ENCODE results near the gene MED13L.

Gene MED13L

DNA sequence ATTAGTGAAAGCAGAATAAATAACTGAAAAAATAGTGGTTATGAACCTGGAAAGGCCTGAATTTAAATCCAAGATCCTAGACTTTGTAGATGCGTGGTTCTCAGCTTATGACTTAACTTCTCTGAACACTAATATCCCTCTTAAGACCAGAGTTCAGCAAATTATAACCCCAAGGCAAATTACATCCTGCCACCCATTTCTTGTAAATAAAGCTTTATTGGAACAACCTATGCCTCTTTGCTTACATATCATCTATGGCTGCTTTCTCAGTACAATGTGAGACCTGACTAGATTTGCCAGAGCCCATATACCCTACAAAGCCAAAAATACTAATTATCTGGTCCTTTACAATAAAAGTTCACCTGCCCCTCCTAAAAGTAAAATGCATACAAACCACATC, 199.1 kb downstream of the MED13L start:
- Histone ChIP-seq H3K36me3 (ENCODE audit: control insufficient read depth, insufficient read depth, low read length) (no peaks in the 10 kb centered on the region), H3K27me3 (ENCODE audit: control insufficient read depth, insufficient read depth, low read length) (no peaks in the 10 kb centered on the region), H3K4me3 (ENCODE audit: low read length) (no peak overlapping the region), H3K9me3 (ENCODE audit: control insufficient read depth, insufficient read depth, low read length) (no peaks in the 10 kb centered on the region), H3K4me1 (ENCODE audit: control insufficient read depth, insufficient read depth, low read length) (no peaks in the 10 kb centered on the region), H3K27ac (ENCODE audit: low read length) (no peak overlapping the region)
- no peak for DNase-seq (ENCODE audit: low read depth, low spot score)
- WGBS (ENCODE audit: insufficient coverage, insufficient read length): no CpG with 5 or more reads among the region's 1 CpG

DNA sequence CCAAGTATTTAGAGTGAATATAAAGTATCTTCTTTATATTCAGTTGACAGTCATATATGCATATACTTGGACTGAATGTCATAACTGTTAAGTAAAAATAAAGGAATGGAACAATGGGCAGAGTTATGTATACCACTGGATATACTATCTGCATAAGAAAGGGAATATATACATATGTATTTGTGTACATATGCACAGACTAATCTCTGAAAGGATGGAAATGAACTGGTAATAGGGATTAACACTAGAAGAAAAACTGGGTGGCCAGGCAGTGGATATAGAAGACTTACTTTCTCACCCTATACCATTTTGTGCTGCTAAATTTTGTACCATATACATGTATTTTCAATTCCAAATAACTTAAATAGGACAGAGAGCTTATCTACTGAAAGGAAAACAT, 200.1 kb downstream of the MED13L start:
- H3K4me1 ChIP-seq (ENCODE audit: control insufficient read depth, insufficient read depth, low read length): no peaks in the 10 kb centered on the region
- no peak for DNase-seq (ENCODE audit: low read depth, low spot score)
- no peak overlapping the region for H3K4me3 ChIP-seq (ENCODE audit: low read length)

DNA sequence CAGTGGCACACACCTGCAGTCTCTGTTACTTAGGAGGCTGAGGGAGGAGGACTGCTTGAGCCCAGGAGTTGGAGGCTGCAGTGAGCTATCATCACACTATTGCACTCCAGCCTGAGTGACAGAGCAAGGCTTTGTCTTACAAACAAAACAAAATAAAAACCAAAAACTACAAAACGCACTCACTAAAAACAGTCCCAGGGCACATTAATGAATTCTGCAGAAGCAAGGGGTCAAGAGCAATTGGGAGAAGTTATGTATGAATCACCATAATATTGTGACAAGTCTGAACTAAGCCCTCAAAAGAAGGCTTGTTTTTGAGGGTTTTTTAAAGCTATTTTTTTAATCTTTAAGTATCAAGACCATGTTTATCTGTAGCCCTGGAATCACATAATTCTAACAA, 201.1 kb downstream of the MED13L start:
- Histone ChIP-seq H3K27ac (ENCODE audit: low read length) (no peak overlapping the region), H3K4me3 (ENCODE audit: low read length) (no peak overlapping the region), H3K9me3 (ENCODE audit: control insufficient read depth, insufficient read depth, low read length) (no peaks in the 10 kb centered on the region), H3K36me3 (ENCODE audit: control insufficient read depth, insufficient read depth, low read length) (no peaks in the 10 kb centered on the region), H3K27me3 (ENCODE audit: control insufficient read depth, insufficient read depth, low read length) (no peaks in the 10 kb centered on the region), H3K4me1 (ENCODE audit: control insufficient read depth, insufficient read depth, low read length) (no peaks in the 10 kb centered on the region)
- no peak for DNase-seq (ENCODE audit: low read depth, low spot score)
- no CpG with 5 or more reads among the region's 1 CpG for whole genome bisulfite sequencing (ENCODE audit: insufficient coverage, insufficient read length)

More for the DNA sequence above, 200.1 kb downstream of the MED13L start:
- no peak overlapping the region for H3K27ac ChIP-seq (ENCODE audit: low read length)
- H3K36me3 ChIP-seq (ENCODE audit: control insufficient read depth, insufficient read depth, low read length): no peaks in the 10 kb centered on the region
- H3K27me3 ChIP-seq (ENCODE audit: control insufficient read depth, insufficient read depth, low read length): no peaks in the 10 kb centered on the region
- H3K9me3 ChIP-seq (ENCODE audit: control insufficient read depth, insufficient read depth, low read length): no peaks in the 10 kb centered on the region

DNA sequence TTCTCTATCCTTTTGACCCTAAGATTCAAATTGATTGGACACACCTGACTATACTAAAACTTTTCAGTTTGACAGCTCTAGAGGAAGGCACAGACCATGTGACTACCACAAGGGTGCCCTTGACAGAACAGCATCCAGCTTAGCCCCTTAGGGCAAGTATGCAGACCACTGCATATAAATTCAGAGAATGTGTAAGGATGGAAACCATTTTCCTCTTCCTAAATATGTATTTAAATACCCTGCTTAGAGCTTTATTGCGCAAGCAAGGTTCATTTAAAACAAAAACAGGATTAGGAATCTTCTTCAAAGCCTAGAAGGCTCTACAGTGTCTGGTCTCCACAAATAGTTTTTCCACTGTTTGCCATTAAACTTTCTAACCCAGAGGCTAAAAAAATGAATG, 202.8 kb downstream of the MED13L start:
- DNase-seq (ENCODE audit: low read depth, low spot score): no peak
- no peaks in the 10 kb centered on the region for H3K36me3 ChIP-seq (ENCODE audit: control insufficient read depth, insufficient read depth, low read length)
- no peak overlapping the region for H3K4me3 ChIP-seq (ENCODE audit: low read length)
- no peak overlapping the region for H3K27ac ChIP-seq (ENCODE audit: low read length)
- WGBS (ENCODE audit: insufficient coverage, insufficient read length): no CpG with 5 or more reads among the region's 1 CpG
- H3K27me3 ChIP-seq (ENCODE audit: control insufficient read depth, insufficient read depth, low read length): no peaks in the 10 kb centered on the region
- no peaks in the 10 kb centered on the region for H3K9me3 ChIP-seq (ENCODE audit: control insufficient read depth, insufficient read depth, low read length)
- H3K4me1 ChIP-seq (ENCODE audit: control insufficient read depth, insufficient read depth, low read length): no peaks in the 10 kb centered on the region

DNA sequence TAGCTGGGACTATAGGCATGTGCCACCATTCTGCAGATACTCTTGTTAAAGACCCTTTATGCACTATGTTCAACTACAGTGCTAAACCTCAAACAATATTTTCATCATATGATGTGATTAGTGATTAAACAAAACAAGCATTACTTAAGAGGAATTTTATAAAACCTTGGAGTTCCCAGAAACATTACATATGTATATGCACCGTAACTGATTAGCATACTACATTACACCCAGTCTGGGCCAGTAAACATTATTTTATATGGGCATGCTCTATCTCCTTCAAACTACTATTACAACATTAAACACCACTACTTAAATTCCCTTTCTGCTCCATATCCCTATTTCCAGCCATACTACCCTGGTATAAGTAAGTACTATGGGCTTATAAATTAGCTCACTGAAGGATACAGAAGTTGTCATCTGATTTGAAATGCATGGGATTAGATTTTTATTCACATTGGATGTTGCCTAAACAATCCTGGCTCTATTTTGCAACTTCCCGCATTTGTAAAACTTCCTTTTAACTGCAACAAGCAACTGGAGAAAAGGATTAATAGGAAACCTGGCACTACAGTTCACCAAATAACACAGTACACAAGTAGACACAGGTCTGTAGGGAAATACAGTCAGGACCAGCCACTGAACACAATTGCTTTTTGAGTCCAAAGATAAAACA, 205.8 kb downstream of the MED13L start:
- no CpG with 5 or more reads among the region's 2 CpGs for WGBS (ENCODE audit: insufficient coverage, insufficient read length)
- no peaks in the 10 kb centered on the region for H3K9me3 ChIP-seq (ENCODE audit: control insufficient read depth, insufficient read depth, low read length)
- no peak for DNase-seq (ENCODE audit: low read depth, low spot score)
- H3K4me3 ChIP-seq (ENCODE audit: low read length): no peak overlapping the region
- H3K27me3 ChIP-seq (ENCODE audit: control insufficient read depth, insufficient read depth, low read length): no peaks in the 10 kb centered on the region
- no peaks in the 10 kb centered on the region for H3K36me3 ChIP-seq (ENCODE audit: control insufficient read depth, insufficient read depth, low read length)
- no peak overlapping the region for H3K27ac ChIP-seq (ENCODE audit: low read length)
- H3K4me1 ChIP-seq (ENCODE audit: control insufficient read depth, insufficient read depth, low read length): no peaks in the 10 kb centered on the region

DNA sequence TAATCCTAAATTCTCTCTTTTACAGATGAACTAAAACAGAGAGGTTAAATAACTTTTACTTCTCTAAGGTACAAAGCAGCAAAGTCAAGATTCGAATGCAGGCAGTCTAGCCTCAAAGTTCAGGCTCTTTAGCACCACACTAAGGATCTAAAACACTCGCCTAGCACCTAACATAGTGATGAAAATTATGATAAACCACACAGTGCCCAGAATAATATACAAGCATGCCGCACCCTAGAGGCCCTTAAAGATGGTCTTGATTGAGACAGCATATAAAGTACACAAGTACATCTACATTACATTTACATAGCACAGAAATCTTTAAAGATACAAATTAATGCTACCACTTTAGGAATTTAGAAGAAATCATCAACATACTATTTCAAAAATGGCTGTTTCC, 207.0 kb downstream of the MED13L start:
- H3K4me1 ChIP-seq (ENCODE audit: control insufficient read depth, insufficient read depth, low read length): no peaks in the 10 kb centered on the region
- H3K4me3 ChIP-seq (ENCODE audit: low read length): no peak overlapping the region
- H3K9me3 ChIP-seq (ENCODE audit: control insufficient read depth, insufficient read depth, low read length): no peaks in the 10 kb centered on the region
- H3K36me3 ChIP-seq (ENCODE audit: control insufficient read depth, insufficient read depth, low read length): no peaks in the 10 kb centered on the region
- H3K27ac ChIP-seq (ENCODE audit: low read length): no peak overlapping the region
- no peak for DNase-seq (ENCODE audit: low read depth, low spot score)
- no CpG with 5 or more reads among the region's 3 CpGs for WGBS (ENCODE audit: insufficient coverage, insufficient read length)
- no peaks in the 10 kb centered on the region for H3K27me3 ChIP-seq (ENCODE audit: control insufficient read depth, insufficient read depth, low read length)

DNA sequence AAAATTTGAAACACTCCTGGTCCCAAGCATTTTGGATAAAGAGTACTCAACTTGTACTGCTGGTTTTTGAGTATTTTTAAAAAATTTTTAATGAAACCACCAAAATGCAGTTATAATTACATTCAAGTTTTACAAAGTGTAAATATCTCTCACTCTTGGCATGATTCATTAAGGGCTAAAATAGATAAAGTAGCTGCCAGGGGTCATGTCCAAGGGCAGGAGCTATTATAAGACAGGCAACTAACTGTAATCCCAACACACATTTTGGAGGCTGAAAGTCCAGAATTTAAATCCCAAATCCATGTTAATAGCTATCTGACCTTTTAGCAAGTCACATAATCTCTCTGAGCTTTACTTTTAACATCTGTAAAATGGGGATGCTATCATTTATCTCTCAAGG, 207.6 kb downstream of the MED13L start:
- no peak overlapping the region for H3K27ac ChIP-seq (ENCODE audit: low read length)
- no peak overlapping the region for H3K4me3 ChIP-seq (ENCODE audit: low read length)
- H3K36me3 ChIP-seq (ENCODE audit: control insufficient read depth, insufficient read depth, low read length): no peaks in the 10 kb centered on the region
- H3K4me1 ChIP-seq (ENCODE audit: control insufficient read depth, insufficient read depth, low read length): no peaks in the 10 kb centered on the region
- no peaks in the 10 kb centered on the region for H3K9me3 ChIP-seq (ENCODE audit: control insufficient read depth, insufficient read depth, low read length)
- no peak for DNase-seq (ENCODE audit: low read depth, low spot score)
- H3K27me3 ChIP-seq (ENCODE audit: control insufficient read depth, insufficient read depth, low read length): no peaks in the 10 kb centered on the region

DNA sequence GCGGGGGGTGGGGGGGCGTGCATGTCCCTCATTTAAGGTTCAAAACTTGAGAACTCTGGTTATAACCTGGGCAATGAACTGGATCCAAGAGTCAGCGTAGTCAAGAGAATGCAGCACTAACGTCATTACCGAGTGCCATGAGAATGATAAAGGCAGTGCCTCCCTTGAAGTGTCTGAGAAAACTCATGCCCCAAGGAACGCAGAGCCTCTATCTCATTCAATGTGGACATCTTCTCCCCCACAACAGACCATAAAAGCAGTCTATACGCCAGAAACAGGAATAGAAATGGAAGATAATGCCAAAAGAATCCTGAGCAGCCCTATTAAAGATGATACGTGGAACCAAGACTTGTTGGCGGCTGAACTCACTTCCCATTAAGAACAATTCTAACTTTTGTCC, 208.6 kb downstream of the MED13L start:
- Histone ChIP-seq H3K27ac (ENCODE audit: low read length) (no peak overlapping the region), H3K27me3 (ENCODE audit: control insufficient read depth, insufficient read depth, low read length) (no peaks in the 10 kb centered on the region), H3K4me3 (ENCODE audit: low read length) (no peak overlapping the region), H3K4me1 (ENCODE audit: control insufficient read depth, insufficient read depth, low read length) (no peaks in the 10 kb centered on the region), H3K9me3 (ENCODE audit: control insufficient read depth, insufficient read depth, low read length) (no peaks in the 10 kb centered on the region), H3K36me3 (ENCODE audit: control insufficient read depth, insufficient read depth, low read length) (no peaks in the 10 kb centered on the region)
- WGBS (ENCODE audit: insufficient coverage, insufficient read length): no CpG with 5 or more reads among the region's 9 CpGs
- no peak for DNase-seq (ENCODE audit: low read depth, low spot score)

DNA sequence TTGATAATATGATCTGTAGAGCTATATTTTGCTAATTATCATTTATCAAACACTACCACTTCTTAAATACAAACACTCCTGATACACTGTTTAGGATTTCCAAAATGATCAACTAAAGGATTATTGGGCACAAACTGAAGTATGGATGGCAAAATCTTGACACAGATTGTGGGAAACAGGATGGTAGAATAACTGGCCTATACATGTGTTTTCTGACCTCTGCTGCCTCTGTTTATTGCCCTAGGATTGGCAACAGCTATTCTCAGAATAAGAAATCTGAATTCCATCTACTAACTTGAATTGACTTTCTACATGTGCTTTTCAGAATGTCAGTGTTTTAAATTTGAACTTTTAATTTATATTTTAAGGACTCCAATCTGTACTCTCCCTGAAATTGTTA, 209.1 kb downstream of the MED13L start:
- no peak overlapping the region for H3K4me3 ChIP-seq (ENCODE audit: low read length)
- no peaks in the 10 kb centered on the region for H3K27me3 ChIP-seq (ENCODE audit: control insufficient read depth, insufficient read depth, low read length)
- no peak overlapping the region for H3K27ac ChIP-seq (ENCODE audit: low read length)
- H3K9me3 ChIP-seq (ENCODE audit: control insufficient read depth, insufficient read depth, low read length): no peaks in the 10 kb centered on the region
- no peaks in the 10 kb centered on the region for H3K36me3 ChIP-seq (ENCODE audit: control insufficient read depth, insufficient read depth, low read length)
- H3K4me1 ChIP-seq (ENCODE audit: control insufficient read depth, insufficient read depth, low read length): no peaks in the 10 kb centered on the region
- no peak for DNase-seq (ENCODE audit: low read depth, low spot score)

DNA sequence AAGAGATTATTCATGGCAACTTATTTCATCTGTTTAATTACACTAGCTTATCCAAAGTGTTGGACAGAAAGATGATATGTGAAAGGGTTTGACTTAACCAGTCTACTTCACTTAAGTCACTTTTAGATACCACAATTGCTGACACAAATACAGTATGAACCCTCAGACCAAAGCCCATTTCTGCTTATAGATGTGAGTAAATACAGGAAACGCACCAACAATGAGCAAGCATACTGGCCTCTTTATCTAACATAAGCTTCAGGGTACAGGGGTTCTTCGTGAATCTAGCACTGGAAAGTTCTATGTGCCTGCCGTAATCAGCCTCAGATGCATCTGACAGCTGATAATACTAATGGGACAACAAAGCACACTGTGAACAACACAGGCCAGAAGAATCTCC, 209.6 kb downstream of the MED13L start:
- H3K27me3 ChIP-seq (ENCODE audit: control insufficient read depth, insufficient read depth, low read length): no peaks in the 10 kb centered on the region
- whole genome bisulfite sequencing (ENCODE audit: insufficient coverage, insufficient read length): no CpG with 5 or more reads among the region's 3 CpGs
- H3K27ac ChIP-seq (ENCODE audit: low read length): no peak overlapping the region
- H3K4me3 ChIP-seq (ENCODE audit: low read length): no peak overlapping the region
- no peaks in the 10 kb centered on the region for H3K9me3 ChIP-seq (ENCODE audit: control insufficient read depth, insufficient read depth, low read length)
- DNase-seq (ENCODE audit: low read depth, low spot score): no peak
- no peaks in the 10 kb centered on the region for H3K4me1 ChIP-seq (ENCODE audit: control insufficient read depth, insufficient read depth, low read length)
- H3K36me3 ChIP-seq (ENCODE audit: control insufficient read depth, insufficient read depth, low read length): no peaks in the 10 kb centered on the region

DNA sequence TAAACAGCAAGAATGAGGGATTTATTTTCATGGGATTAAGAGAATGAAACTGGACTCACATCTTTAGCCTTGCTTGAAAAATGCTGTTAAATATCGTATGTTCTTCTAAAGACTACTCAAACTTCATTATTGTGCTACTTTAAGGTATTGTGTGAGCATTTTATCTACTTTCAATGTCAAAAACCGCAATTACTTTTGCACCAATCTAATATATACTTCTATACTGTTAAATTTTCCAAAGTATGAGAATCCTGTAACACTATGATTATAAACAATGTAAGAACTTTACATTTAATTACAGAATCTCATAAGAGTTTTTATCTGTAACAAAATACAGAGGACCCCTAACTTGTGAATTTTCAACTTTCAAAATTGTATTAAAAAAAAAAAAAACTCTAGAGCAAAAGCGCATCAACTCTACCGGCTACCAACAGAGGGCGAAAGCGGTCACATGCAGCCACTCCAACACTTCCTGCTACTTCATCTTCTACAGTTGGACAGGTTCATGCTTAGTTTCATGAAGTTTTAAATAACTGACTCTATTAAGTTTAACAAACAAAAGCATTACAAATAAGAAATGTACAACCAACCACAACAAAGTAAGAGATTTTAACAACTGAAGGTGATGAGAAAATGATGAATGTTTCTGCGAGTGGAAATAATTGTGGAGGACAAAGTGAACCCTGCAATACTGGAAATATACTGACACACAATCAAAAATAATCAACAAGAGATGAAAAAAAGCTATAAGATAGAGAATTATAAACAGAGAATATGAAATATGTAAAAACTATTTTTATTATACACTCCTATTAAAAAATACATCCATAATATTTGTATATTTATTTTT, 210.9 kb downstream of the MED13L start:
- peak; percentile 7 for DNase-seq (ENCODE audit: low read depth, low spot score)
- H3K27ac ChIP-seq (ENCODE audit: low read length): no peak overlapping the region
- WGBS (ENCODE audit: insufficient coverage, insufficient read length): no CpG with 5 or more reads among the region's 7 CpGs
- H3K4me3 ChIP-seq (ENCODE audit: low read length): no peak overlapping the region
- H3K27me3 ChIP-seq (ENCODE audit: control insufficient read depth, insufficient read depth, low read length): no peaks in the 10 kb centered on the region
- no peaks in the 10 kb centered on the region for H3K9me3 ChIP-seq (ENCODE audit: control insufficient read depth, insufficient read depth, low read length)
- no peaks in the 10 kb centered on the region for H3K4me1 ChIP-seq (ENCODE audit: control insufficient read depth, insufficient read depth, low read length)
- no peaks in the 10 kb centered on the region for H3K36me3 ChIP-seq (ENCODE audit: control insufficient read depth, insufficient read depth, low read length)

Data from iPS DF 6.9 (cell line).